ENCODE data around the gene CBLN3.

GRCh38 chr14:24430143-24430681 lies 744 bp upstream of the CBLN3 start:
- TF ChIP-seq CTCF (conservative IDR thresholded peaks at IDR 0.05 in 1 of 2, IDR thresholded peaks at IDR 0.05 in 1 of 2; ENCODE audit: low read depth in 1 of 2, low read length in 2 of 2) (no peak), EZH2 (IDR thresholded peaks at IDR 0.05; ENCODE audit: low read length, missing control alignments) (no peak)

Measured in fibroblast of lung (primary cell).